HCT116 (cell line): ENCODE data around the gene HOPX.

Source experiments
- CTCF ChIP-seq, 3 experiments: fragments of 200-600 bp in 1 of 3; sonication (generic) in 1 of 3; IDR thresholded peaks in 2 of 3; conservative IDR thresholded peaks in 1 of 3; 2 replicates each; pipeline ENCODE4 v1.5.1; 2012 to 2017; ENCODE audit warnings: low read depth in 2 of 3, low read length in 2 of 3, antibody characterized with exemption in 1 of 3, borderline replicate concordance in 1 of 3, control low read depth in 1 of 3, mild to moderate bottlenecking in 1 of 3, mixed read lengths in 1 of 3, mixed run types in 1 of 3, moderate library complexity in 1 of 3; ENCODE audit not compliant: insufficient read depth in 1 of 3
- EZH2phosphoT487 ChIP-seq: fragments of 200-600 bp; IDR thresholded peaks from 2 replicates; pipeline ENCODE4 v1.6.1; 2018; ENCODE audit warnings: antibody characterized with exemption, borderline replicate concordance
- RAD21 ChIP-seq: IDR thresholded peaks from 2 replicates; pipeline ENCODE4 v1.6.1; 2012; ENCODE audit warnings: low read depth, mild to moderate bottlenecking

DNA sequence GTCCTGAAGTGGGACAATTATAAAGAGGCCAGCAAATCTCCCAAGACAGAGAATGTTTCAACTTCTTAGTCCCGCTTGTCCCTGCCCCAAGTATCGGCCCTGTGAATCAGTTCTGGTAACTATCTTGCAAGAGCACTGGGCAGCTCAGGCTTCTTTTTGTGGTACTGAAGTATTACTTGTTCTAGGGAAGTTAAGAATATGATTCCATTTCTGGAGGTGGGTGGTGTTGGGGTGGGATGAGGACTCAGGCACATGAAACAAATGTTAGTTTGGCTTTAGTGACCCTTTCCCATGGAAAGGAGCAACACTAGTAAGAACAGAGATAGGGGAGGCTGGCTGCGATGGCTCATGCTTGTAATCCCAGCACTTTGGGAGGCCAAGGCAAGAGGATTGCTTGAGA lies 28.9 kb downstream of the HOPX start:
- no peak for TF ChIP-seq EZH2phosphoT487
- TF ChIP-seq CTCF (IDR thresholded peaks at IDR 0.05 in 2 of 3, conservative IDR thresholded peaks at IDR 0.05 in 1 of 3; ENCODE audit: borderline replicate concordance in 1 of 3, insufficient read depth in 1 of 3, low read depth in 2 of 3, low read length in 2 of 3): no peak
- no peak for TF ChIP-seq RAD21
